Astrocyte (in vitro differentiated cells and primary cell): ENCODE results near the gene SF1. TPM values are rescaled to one million over a fixed set of nuclear protein-coding genes. Genes with fewer than 3 reads are reported as not detected.

ENCODE experiments used
- DNase-seq: peaks from one replicate; pipeline ENCODE4 v3.0.0-alpha.2; 2010; ENCODE audit warnings: low read depth
- FAIRE-seq: peaks from 2 replicates; lab custom pipeline; 2011; peaks lifted over from hg19 to GRCh38; lab: Jason Lieb, UNC
- H2AFZ ChIP-seq: 2 replicates; pipeline ENCODE4 v1.6.0; 2012; ENCODE audit warnings: low read depth, low read length, inconsistent platforms
- H3K27ac ChIP-seq: 2 replicates; pipeline ENCODE4 v1.5.1; 2011; ENCODE audit warnings: low read depth, low read length, inconsistent platforms
- H3K27me3 ChIP-seq: 2 replicates; pipeline ENCODE4 v1.6.0; 2011; ENCODE audit warnings: low read length, inconsistent platforms; ENCODE audit not compliant: insufficient read depth
- H3K36me3 ChIP-seq: 2 replicates; pipeline ENCODE4 v1.5.1; 2011; ENCODE audit warnings: low read length, inconsistent platforms; ENCODE audit not compliant: insufficient read depth
- H3K4me1 ChIP-seq: 2 replicates; pipeline ENCODE4 v1.5.1; 2011; ENCODE audit warnings: low read length, inconsistent platforms; ENCODE audit not compliant: insufficient read depth
- H3K4me2 ChIP-seq: 2 replicates; pipeline ENCODE4 v1.6.0; 2012; ENCODE audit warnings: low read length, inconsistent platforms
- H3K4me3 ChIP-seq: 2 replicates; pipeline ENCODE4 v1.5.1; 2011; ENCODE audit warnings: low read depth, mild to moderate bottlenecking, low read length, inconsistent platforms; ENCODE audit not compliant: insufficient read depth
- H3K79me2 ChIP-seq: 2 replicates; pipeline ENCODE4 v1.6.0; 2012; ENCODE audit warnings: mild to moderate bottlenecking, low read length, inconsistent platforms; ENCODE audit not compliant: insufficient read depth
- H3K9ac ChIP-seq: 2 replicates; pipeline ENCODE4 v1.6.0; 2012; ENCODE audit warnings: mild to moderate bottlenecking, low read length, inconsistent platforms
- H3K9me3 ChIP-seq: 2 replicates; pipeline ENCODE4 v1.5.1; 2012; ENCODE audit warnings: low read depth, mild to moderate bottlenecking, low read length, inconsistent platforms; ENCODE audit not compliant: insufficient read depth
- H4K20me1 ChIP-seq: 2 replicates; pipeline ENCODE4 v1.6.0; 2012; ENCODE audit warnings: low read length, inconsistent platforms; ENCODE audit not compliant: insufficient read depth
- H3K27ac Mint-ChIP-seq: one replicate; pipeline ENCODE4 v1.8.0; 2021; ENCODE audit warnings: mild to moderate bottlenecking, mixed read lengths; ENCODE audit not compliant: unreplicated experiment
- H3K27me3 Mint-ChIP-seq: one replicate; pipeline ENCODE4 v1.8.0; 2021; ENCODE audit warnings: low read depth, mixed read lengths; ENCODE audit not compliant: unreplicated experiment
- H3K36me3 Mint-ChIP-seq: one replicate; pipeline ENCODE4 v1.8.0; 2021; ENCODE audit warnings: low read depth, mixed read lengths; ENCODE audit not compliant: unreplicated experiment
- H3K4me1 Mint-ChIP-seq: one replicate; pipeline ENCODE4 v1.8.0; 2021; ENCODE audit warnings: low read depth, mixed read lengths; ENCODE audit not compliant: unreplicated experiment
- H3K4me3 Mint-ChIP-seq: one replicate; pipeline ENCODE4 v1.8.0; 2021; ENCODE audit warnings: mild to moderate bottlenecking, moderate library complexity, mixed read lengths; ENCODE audit not compliant: unreplicated experiment
- H3K9me3 Mint-ChIP-seq: one replicate; pipeline ENCODE4 v1.8.0; 2021; ENCODE audit warnings: mild to moderate bottlenecking, mixed read lengths; ENCODE audit not compliant: unreplicated experiment
- CTCF ChIP-seq: IDR thresholded peaks from 2 replicates; pipeline ENCODE4 v1.5.1; 2011; ENCODE audit warnings: low read depth, mild to moderate bottlenecking, inconsistent platforms, low read length, moderate library complexity; ENCODE audit not compliant: insufficient read depth
- EZH2 ChIP-seq: IDR thresholded peaks from 2 replicates; pipeline ENCODE4 v1.6.1; 2012; ENCODE audit warnings: mild to moderate bottlenecking, low read length, inconsistent platforms; ENCODE audit not compliant: insufficient read depth
- total RNA-seq: library from RNA; stranded (reverse); gene quantifications from 2 replicates; pipeline ENCODE4 v1.2.1, GENCODE V29; 2021

SF1 gene
- total RNA-seq, 1 donor from 2014 or later, result 215 TPM

GRCh38 chr11:64735725-64736259 is 42.5 kb downstream of the SF1 start:
- DNase-seq (no peak), FAIRE-seq (no peak)
- no peaks in the 10 kb centered on the region for H3K4me1 ChIP-seq
- no peak overlapping the region for H3K27ac ChIP-seq
- no peaks in the 10 kb centered on the region for H3K36me3 ChIP-seq
- no peak overlapping the region for H3K9ac ChIP-seq
- TF ChIP-seq CTCF (no peak), EZH2 (no peak)
- Mint-ChIP-seq H3K9me3 (no peaks in the 10 kb centered on the region), H3K27me3 (peaks cover 43% of the 10 kb centered on the region), H3K4me1 (peaks cover 4% of the 10 kb centered on the region), H3K4me3 (no peak overlapping the region), H3K27ac (no peak overlapping the region), H3K36me3 (peaks cover 3% of the 10 kb centered on the region)
- H2AFZ ChIP-seq, result no peak overlapping the region
- peaks cover 6% of the 10 kb centered on the region for H3K27me3 ChIP-seq
- no peak overlapping the region for H3K4me2 ChIP-seq
- no peaks in the 10 kb centered on the region for H3K79me2 ChIP-seq
- H3K9me3 ChIP-seq, result no peaks in the 10 kb centered on the region
- H3K4me3 ChIP-seq, result no peak overlapping the region
- no peaks in the 10 kb centered on the region for H4K20me1 ChIP-seq

- FAIRE-seq, result no peak
- Histone ChIP-seq H4K20me1 (no peaks in the 10 kb centered on the region), H3K4me1 (no peaks in the 10 kb centered on the region), H3K9me3 (no peaks in the 10 kb centered on the region), H3K27ac (no peak overlapping the region), H3K36me3 (no peaks in the 10 kb centered on the region), H3K4me2 (no peak overlapping the region), H2AFZ (no peak overlapping the region), H3K4me3 (no peak overlapping the region), H3K79me2 (no peaks in the 10 kb centered on the region), H3K27me3 (peaks cover 6% of the 10 kb centered on the region), H3K9ac (no peak overlapping the region)
- Mint-ChIP-seq H3K36me3 (peaks cover 3% of the 10 kb centered on the region), H3K27me3 (peaks cover 43% of the 10 kb centered on the region), H3K4me3 (no peak overlapping the region), H3K27ac (no peak overlapping the region), H3K4me1 (peaks cover 4% of the 10 kb centered on the region), H3K9me3 (no peaks in the 10 kb centered on the region)
- TF ChIP-seq CTCF, result no peak
- TF ChIP-seq EZH2, result no peak
- no peak for DNase-seq
Observed at GRCh38 chr11:64734811-64735724, 43.3 kb downstream of the SF1 start.
